Loucy (cell line): ENCODE data around the gene ESCO1.

Experiments
- H2AFZ ChIP-seq: fragments of 200-600 bp; sonication (generic); 2 replicates; pipeline ENCODE4 v1.6.0; 2016; ENCODE audit warnings: antibody characterized with exemption, mild to moderate bottlenecking, low read length, moderate library complexity
- H3F3A ChIP-seq: fragments of 200-600 bp; 2 replicates; pipeline ENCODE4 v1.6.0; 2016; ENCODE audit warnings: antibody characterized with exemption, low read depth, mild to moderate bottlenecking
- H3K27me3 ChIP-seq: fragments of 200-600 bp; sonication (generic); 2 replicates; pipeline ENCODE4 v1.6.1; 2014; ENCODE audit warnings: low read length, mild to moderate bottlenecking; ENCODE audit not compliant: insufficient read depth, poor library complexity, severe bottlenecking
- H3K36me3 ChIP-seq: fragments of 200-600 bp; sonication (generic); 2 replicates; pipeline ENCODE4 v1.6.1; 2016; ENCODE audit warnings: low read length; ENCODE audit not compliant: insufficient read depth
- H3K4me1 ChIP-seq: fragments of 200-600 bp; sonication (generic); 2 replicates; pipeline ENCODE4 v1.5.1; 2014; ENCODE audit warnings: low read length, mild to moderate bottlenecking; ENCODE audit not compliant: insufficient read depth, poor library complexity, severe bottlenecking
- H3K4me2 ChIP-seq: fragments of 200-600 bp; sonication (generic); 2 replicates; pipeline ENCODE4 v1.6.0; 2014; ENCODE audit warnings: antibody characterized with exemption, low read length, low read depth, mild to moderate bottlenecking; ENCODE audit not compliant: poor library complexity, severe bottlenecking
- H3K4me3 ChIP-seq: fragments of 200-600 bp; sonication (generic); 2 replicates; pipeline ENCODE4 v1.5.1; 2014; ENCODE audit warnings: low read length, mild to moderate bottlenecking, mixed read lengths; ENCODE audit not compliant: poor library complexity, severe bottlenecking
- H3K79me2 ChIP-seq: fragments of 200-600 bp; sonication (generic); 2 replicates; pipeline ENCODE4 v1.6.1; 2014; ENCODE audit warnings: low read length; ENCODE audit not compliant: insufficient read depth
- H3K9ac ChIP-seq: fragments of 200-600 bp; sonication (generic); 2 replicates; pipeline ENCODE4 v1.6.0; 2014; ENCODE audit warnings: mild to moderate bottlenecking, low read depth, low read length, moderate library complexity; ENCODE audit not compliant: poor library complexity, severe bottlenecking
- H3K9me2 ChIP-seq: fragments of 200-600 bp; sonication (generic); replicated peaks from 2 replicates; pipeline ENCODE4 v1.6.1; 2016; ENCODE audit warnings: low read depth, low read length, mixed read lengths
- H3K9me3 ChIP-seq: fragments of 200-600 bp; sonication (generic); 2 replicates; pipeline ENCODE4 v1.6.1; 2014; ENCODE audit warnings: mild to moderate bottlenecking, antibody characterized with exemption, low read length, low read depth; ENCODE audit not compliant: insufficient read depth
- H4K20me1 ChIP-seq: fragments of 200-600 bp; sonication (generic); 2 replicates; pipeline ENCODE4 v1.6.0; 2014; ENCODE audit warnings: antibody characterized with exemption, low read length, mild to moderate bottlenecking; ENCODE audit not compliant: insufficient read depth, poor library complexity, severe bottlenecking
- EZH2phosphoT487 ChIP-seq: fragments of 200-600 bp; IDR thresholded peaks from 2 replicates; pipeline ENCODE4 v1.6.1; 2018; ENCODE audit warnings: antibody characterized with exemption, mild to moderate bottlenecking, moderate library complexity, borderline replicate concordance
- TF ChIP-seq, protein P1 (sequence below): fragments of 200-600 bp; sonication (generic); conservative IDR thresholded peaks from 2 replicates; pipeline ENCODE4 v1.5.1; 2014; ENCODE audit warnings: mild to moderate bottlenecking, antibody characterized with exemption, low read length

Gene ESCO1

DNA sequence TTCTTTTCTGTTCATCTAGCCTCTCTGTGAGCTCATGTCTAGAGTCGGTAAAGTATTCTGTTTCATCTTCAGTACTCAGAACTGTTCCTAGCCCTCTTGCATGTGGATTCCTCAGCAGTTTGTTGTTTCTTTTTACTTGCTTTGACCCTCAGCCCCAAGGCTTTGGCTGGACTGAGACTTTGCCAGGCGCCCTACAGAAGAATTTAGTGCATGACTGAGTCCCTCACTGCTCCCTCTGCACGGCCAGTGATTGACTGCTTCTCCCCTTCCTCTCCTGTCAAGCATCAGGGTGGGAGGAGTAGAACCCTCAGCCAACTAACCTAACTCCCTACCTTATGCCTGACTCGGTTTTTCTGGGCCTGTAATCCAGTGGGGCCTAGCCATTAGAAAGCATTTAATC lies 109.8 kb downstream of the ESCO1 start:
- Histone ChIP-seq H3K9me2 (no peaks in the 10 kb centered on the region), H3K4me3 (no peak overlapping the region), H3K36me3 (no peaks in the 10 kb centered on the region), H3K79me2 (no peaks in the 10 kb centered on the region), H4K20me1 (no peaks in the 10 kb centered on the region), H3K9me3 (no peaks in the 10 kb centered on the region), H3K9ac (no peak overlapping the region), H3K4me2 (no peak overlapping the region), H3K4me1 (no peaks in the 10 kb centered on the region), H3F3A (no peaks in the 10 kb centered on the region), H2AFZ (no peak overlapping the region), H3K27me3 (no peaks in the 10 kb centered on the region)
- TF ChIP-seq EZH2phosphoT487 = no peak
- TF ChIP-seq, protein P1, sequence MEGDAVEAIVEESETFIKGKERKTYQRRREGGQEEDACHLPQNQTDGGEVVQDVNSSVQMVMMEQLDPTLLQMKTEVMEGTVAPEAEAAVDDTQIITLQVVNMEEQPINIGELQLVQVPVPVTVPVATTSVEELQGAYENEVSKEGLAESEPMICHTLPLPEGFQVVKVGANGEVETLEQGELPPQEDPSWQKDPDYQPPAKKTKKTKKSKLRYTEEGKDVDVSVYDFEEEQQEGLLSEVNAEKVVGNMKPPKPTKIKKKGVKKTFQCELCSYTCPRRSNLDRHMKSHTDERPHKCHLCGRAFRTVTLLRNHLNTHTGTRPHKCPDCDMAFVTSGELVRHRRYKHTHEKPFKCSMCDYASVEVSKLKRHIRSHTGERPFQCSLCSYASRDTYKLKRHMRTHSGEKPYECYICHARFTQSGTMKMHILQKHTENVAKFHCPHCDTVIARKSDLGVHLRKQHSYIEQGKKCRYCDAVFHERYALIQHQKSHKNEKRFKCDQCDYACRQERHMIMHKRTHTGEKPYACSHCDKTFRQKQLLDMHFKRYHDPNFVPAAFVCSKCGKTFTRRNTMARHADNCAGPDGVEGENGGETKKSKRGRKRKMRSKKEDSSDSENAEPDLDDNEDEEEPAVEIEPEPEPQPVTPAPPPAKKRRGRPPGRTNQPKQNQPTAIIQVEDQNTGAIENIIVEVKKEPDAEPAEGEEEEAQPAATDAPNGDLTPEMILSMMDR = no peak

DNA sequence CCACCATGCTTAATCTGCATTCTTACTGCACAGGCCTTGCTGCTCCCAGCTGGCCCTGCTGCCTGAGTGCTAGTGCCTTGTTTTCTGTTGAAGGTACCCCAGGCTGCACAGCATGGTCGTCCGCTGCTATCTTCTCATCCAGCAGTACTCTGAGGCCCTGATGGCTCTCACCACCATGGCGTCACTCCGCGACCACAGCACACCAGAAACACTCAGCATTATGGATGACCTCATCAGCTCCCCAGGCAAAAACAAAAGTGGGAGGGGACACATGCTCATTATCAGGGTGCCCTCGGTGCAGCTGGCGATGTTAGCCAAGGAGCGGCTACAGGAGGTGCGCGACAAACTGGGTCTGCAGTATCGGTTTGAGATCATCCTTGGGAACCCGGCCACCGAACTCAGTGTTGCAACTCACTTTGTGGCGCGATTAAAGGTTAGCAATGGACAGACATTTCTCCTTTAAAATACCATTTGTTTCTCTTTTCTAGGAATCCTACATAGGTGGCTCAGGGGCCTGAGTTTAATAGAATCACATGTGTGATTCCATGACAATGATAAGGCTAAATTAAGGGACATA lies 110.5 kb downstream of the ESCO1 start:
- Histone ChIP-seq H3K9me2 (no peaks in the 10 kb centered on the region), H3K4me3 (no peak overlapping the region), H3K9ac (no peak overlapping the region), H3K4me2 (no peak overlapping the region), H4K20me1 (no peaks in the 10 kb centered on the region), H3K9me3 (no peaks in the 10 kb centered on the region), H3K27me3 (no peaks in the 10 kb centered on the region), H3K4me1 (peaks cover 5% of the 10 kb centered on the region), H3F3A (no peaks in the 10 kb centered on the region), H3K79me2 (no peaks in the 10 kb centered on the region), H3K36me3 (no peaks in the 10 kb centered on the region), H2AFZ (no peak overlapping the region)
- TF ChIP-seq, protein P1 = no peak
- TF ChIP-seq EZH2phosphoT487 = no peak

DNA sequence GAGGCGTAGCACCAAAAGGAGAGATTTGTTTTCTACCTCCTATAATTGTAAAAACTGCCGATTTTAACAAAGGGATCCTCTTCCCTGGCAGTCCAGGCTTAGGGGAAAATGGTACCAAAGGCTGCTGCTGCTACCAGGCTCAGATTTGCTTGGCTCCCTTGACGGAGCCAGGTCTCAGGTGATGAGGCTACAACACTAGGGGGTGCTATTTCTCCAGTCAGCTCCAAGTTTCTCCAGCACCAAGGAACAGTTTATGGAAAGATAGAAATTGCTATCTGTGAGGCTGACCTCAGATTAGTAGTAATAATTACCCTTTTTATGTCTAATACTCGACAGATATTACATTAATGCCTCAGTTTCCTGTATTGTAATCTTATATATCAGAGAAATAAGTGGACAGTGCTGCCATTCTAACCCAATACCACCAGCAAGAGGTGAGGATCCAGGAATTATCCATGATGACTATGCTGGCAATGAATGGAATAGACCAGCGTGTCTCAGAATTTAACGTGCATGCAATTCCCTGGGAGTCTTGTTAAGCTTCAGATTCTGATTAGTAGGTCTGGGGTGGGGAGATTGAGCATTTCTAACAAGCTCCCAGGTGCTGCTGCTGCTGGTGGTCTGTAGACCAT lies 111.3 kb downstream of the ESCO1 start:
- TF ChIP-seq, protein P1 = peak; percentile 93
- TF ChIP-seq EZH2phosphoT487 = no peak
- Histone ChIP-seq H3K27me3 (no peaks in the 10 kb centered on the region), H3K4me2 (no peak overlapping the region), H2AFZ (peak overlapping the region; percentile 26; the same call in 1 of the 2 replicates), H3K9me3 (no peaks in the 10 kb centered on the region), H3K79me2 (no peaks in the 10 kb centered on the region), H3K4me3 (no peak overlapping the region), H3K36me3 (no peaks in the 10 kb centered on the region), H4K20me1 (no peaks in the 10 kb centered on the region), H3F3A (no peaks in the 10 kb centered on the region), H3K9me2 (no peaks in the 10 kb centered on the region), H3K4me1 (peaks cover 8% of the 10 kb centered on the region), H3K9ac (no peak overlapping the region)
